ENCODE data around the gene CHST8. TPM values are rescaled to one million over a fixed set of nuclear protein-coding genes. Genes with fewer than 3 reads are reported as not detected.

CHST8 gene
- total and polyA plus RNA-seq, 2 experiments from 2014 or later, result 9.3 to 38.2 TPM

- Mint-ChIP-seq H3K27me3 (ENCODE audit: insufficient read depth, low read depth, poor library complexity) (peaks cover 2% of the 10 kb centered on the region), H3K4me1 (peaks cover 12% of the 10 kb centered on the region), H3K27ac (no peak overlapping the region), H3K9me3 (peaks cover 31% of the 10 kb centered on the region), H3K4me3 (no peak overlapping the region), H3K36me3 (ENCODE audit: low read depth) (peaks cover 6% of the 10 kb centered on the region; the same call in 2 of the 3 replicates)
- Histone ChIP-seq H2AFZ (no peak overlapping the region), H3K4me3 (no peak overlapping the region), H4K20me1 (replicated peaks; ENCODE audit: insufficient read depth) (no peaks in the 10 kb centered on the region), H3K4me1 (ENCODE audit: insufficient read depth) (peaks cover 7% of the 10 kb centered on the region), H3K36me3 (ENCODE audit: insufficient read depth) (no peaks in the 10 kb centered on the region), H3K27me3 (ENCODE audit: insufficient read depth) (no peaks in the 10 kb centered on the region), H3K9me2 (ENCODE audit: insufficient read depth) (no peaks in the 10 kb centered on the region), H3K79me2 (replicated peaks; ENCODE audit: insufficient read depth) (no peaks in the 10 kb centered on the region), H3K27ac (ENCODE audit: low read depth) (no peak overlapping the region), H3F3A (replicated peaks; ENCODE audit: low read depth) (no peaks in the 10 kb centered on the region), H3K4me2 (no peak overlapping the region)
- TF ChIP-seq ETS1 (IDR thresholded peaks at IDR 0.05) (no peak), CTCF (conservative IDR thresholded peaks at IDR 0.05; ENCODE audit: low read depth in 2 of 2) (no peak), STAT1 (IDR thresholded peaks at IDR 0.05; ENCODE audit: unreplicated experiment) (no peak), ZNF114 (CRISPR knock-in tag; IDR thresholded peaks at IDR 0.05) (no peak), ZNF462 (CRISPR knock-in tag; IDR thresholded peaks at IDR 0.05) (no peak), NANOG (IDR thresholded peaks at IDR 0.05; ENCODE audit: borderline replicate concordance) (no peak), POLR2AphosphoS5 (IDR thresholded peaks at IDR 0.05; ENCODE audit: low read depth) (no peak), REST (IDR thresholded peaks at IDR 0.05; ENCODE audit: unreplicated experiment) (no peak), EZH2phosphoT487 (IDR thresholded peaks at IDR 0.05; ENCODE audit: unreplicated experiment) (no peak), CREB1 (CRISPR knock-in tag; IDR thresholded peaks at IDR 0.05; ENCODE audit: low read depth) (no peak), EZH2 (IDR thresholded peaks at IDR 0.05; ENCODE audit: low read depth, unreplicated experiment) (no peak), JUNB (IDR thresholded peaks at IDR 0.05; ENCODE audit: unreplicated experiment) (no peak), ZNF331 (CRISPR knock-in tag; IDR thresholded peaks at IDR 0.05; ENCODE audit: low read depth) (no peak)
- DNase-seq (ENCODE audit: low spot score), result no peak
- ATAC-seq, result no peak
Measured at GRCh38 chr19:33574824-33575223, 46.9 kb upstream of the CHST8 start.

Measured in GM23338 (cell line).